Fibroblast of mammary gland (primary cell): ENCODE results near the gene CREB3L2.
"Not testable (repeated sequence)": the region's sequence is repeated elsewhere in the genome, so short reads cannot be mapped to it uniquely, and the experiment has no call there.

ENCODE experiments used
- DNase-seq: peaks from one replicate; pipeline ENCODE4 v3.0.0-alpha.2; 2010; ENCODE audit warnings: low read depth
- H3K4me3 ChIP-seq: 2 replicates; pipeline ENCODE4 v1.5.1; 2011; ENCODE audit warnings: low read depth, mild to moderate bottlenecking, low read length, moderate library complexity; ENCODE audit not compliant: control insufficient read depth
- CTCF ChIP-seq: conservative IDR thresholded peaks from 2 replicates; pipeline ENCODE4 v1.5.1; 2011; ENCODE audit warnings: low read depth, low read length, inconsistent platforms; ENCODE audit not compliant: control insufficient read depth, insufficient read depth

The CREB3L2 gene

DNA sequence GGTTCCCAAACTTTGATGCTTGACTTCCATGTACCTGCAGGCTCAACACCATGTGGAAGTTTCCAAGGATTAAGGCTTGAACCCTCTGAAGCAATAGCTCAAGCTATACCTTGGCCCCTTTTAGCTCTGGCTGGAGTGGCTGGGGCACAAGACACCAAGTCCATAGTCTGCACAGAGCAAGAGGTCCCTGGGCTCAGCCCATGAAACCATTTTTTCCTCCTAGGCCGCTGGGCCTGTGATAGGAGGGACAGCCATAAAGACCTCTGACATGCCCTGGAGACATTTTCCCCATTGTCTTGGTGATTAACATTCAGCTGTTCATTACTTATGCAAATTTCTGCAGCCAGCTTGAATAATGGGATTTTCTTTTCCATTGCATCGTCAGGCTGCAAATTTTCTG lies 169.5 kb downstream of the CREB3L2 start:
- TF ChIP-seq CTCF, result no peak

GRCh38 chr7:137831555-137831954 lies 170.3 kb downstream of the CREB3L2 start:
- not testable (repeated sequence) for DNase-seq, H3K4me3 ChIP-seq

More for the DNA sequence above, 169.5 kb downstream of the CREB3L2 start:
- no peak for DNase-seq
- H3K4me3 ChIP-seq, result no peak overlapping the region

DNA sequence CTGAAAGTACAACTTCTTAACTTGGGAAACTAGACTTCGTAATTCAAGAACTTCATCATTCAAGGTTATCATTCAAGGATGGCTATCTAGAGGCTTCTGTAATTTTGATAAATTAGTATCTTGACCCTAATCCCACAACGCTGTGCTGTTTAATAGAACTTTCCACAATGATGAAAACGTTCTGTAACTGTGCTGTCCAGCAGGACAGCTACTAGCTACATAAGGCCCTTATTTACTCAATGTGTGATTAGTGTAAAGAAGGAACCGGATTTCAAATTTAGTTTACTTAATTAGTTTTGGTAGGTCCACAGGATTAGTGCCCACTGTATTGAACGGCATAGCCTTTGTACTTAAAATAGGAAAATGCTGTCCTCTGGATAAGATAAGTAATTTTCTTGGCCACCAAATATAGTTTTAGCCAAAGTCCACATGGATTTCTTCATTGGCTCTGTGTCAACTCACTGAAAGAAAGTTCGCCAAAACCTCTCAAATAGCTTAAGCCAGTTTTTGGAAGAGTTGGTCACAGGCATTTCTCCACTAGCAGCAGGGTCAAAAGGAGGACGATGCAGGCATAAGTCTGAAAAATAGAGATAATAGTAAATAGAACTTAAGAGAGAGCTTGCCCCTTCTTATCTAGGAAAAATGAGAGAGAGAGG lies 172.4 kb downstream of the CREB3L2 start:
- DNase-seq, result no peak
- H3K4me3 ChIP-seq, result no peak overlapping the region
- no peak for TF ChIP-seq CTCF

DNA sequence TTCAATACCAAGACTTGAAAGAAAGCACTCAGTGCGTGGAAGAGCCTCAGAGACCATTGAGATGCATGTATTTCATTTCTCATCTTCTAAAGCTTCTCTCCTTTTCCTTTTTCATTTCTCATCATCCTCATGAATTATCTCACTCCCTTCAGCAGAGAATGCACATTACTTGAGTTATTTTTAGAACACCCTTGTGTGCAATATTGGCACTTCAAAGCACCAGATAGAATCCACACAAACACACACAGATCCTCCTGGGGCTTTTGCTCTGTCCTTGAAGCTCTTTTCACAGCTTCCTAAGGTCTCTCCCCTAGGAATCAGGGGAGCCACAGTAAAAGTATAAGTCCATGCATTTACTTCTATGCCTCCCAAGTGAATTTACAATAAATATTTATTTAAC lies 173.4 kb downstream of the CREB3L2 start:
- no peak for TF ChIP-seq CTCF
- DNase-seq, result no peak
- H3K4me3 ChIP-seq, result no peak overlapping the region

DNA sequence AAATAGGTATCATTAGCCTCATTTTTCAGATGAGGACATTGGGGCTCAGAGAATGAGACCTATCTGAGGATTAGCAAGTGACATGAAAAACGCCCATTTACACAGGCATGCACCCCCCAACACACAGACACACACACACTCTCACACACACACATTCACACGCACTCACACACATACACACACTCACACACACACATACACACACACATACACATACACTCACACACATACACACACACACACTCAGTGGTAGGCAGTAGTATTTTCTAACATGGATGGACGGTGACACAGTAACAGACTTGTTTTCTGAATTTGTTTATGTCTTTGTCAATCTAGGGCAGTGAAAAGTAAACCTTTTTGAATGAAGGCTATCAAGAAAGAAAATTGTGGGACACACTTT lies 176.4 kb downstream of the CREB3L2 start:
- no peak for TF ChIP-seq CTCF
- no peak overlapping the region for H3K4me3 ChIP-seq
- no peak for DNase-seq
